Activated T-helper 1 cell treated with anti-CD3 and anti-CD28 coated beads, Interleukin-2, amount 50 U/mL, for 16 hours (primary cell): Measurements from ENCODE around the gene CSNK1A1.
A peak's percentile ranks its signal among the peaks of the same experiment; 100 is the strongest.
"Not testable (repeated sequence)": the region's sequence is repeated elsewhere in the genome, so short reads cannot be mapped to it uniquely, and the experiment has no call there.

Source experiments
- DNase-seq, 2 donors: peaks; one replicate each; pipeline ENCODE4 v3.0.0-alpha.2; 2020; ENCODE audit warnings: low read depth in 1 of 2, low spot score in 1 of 2

CSNK1A1 gene

GRCh38 chr5:149457393-149457763 lies 93.9 kb downstream of the CSNK1A1 start:
- DNase-seq: no peak

GRCh38 chr5:149456597-149457392 lies 94.4 kb downstream of the CSNK1A1 start:
- DNase-seq: no peak

GRCh38 chr5:149455889-149456409 lies 95.3 kb downstream of the CSNK1A1 start:
- no peak for DNase-seq

- no peak for DNase-seq
These were observed 97.4 kb downstream of the CSNK1A1 start for GRCh38 chr5:149453618-149454415.

- DNase-seq: no peak
These were observed 98.3 kb downstream of the CSNK1A1 start for GRCh38 chr5:149452665-149453617.

- DNase-seq: no peak
These were observed 99.1 kb downstream of the CSNK1A1 start for GRCh38 chr5:149452007-149452664.

GRCh38 chr5:149450199-149450598 lies 101.0 kb downstream of the CSNK1A1 start:
- DNase-seq: no peak

GRCh38 chr5:149448831-149449714 lies 102.2 kb downstream of the CSNK1A1 start:
- DNase-seq: no peak

GRCh38 chr5:149448431-149448830 lies 102.8 kb downstream of the CSNK1A1 start:
- DNase-seq: no peak

GRCh38 chr5:149447373-149448367 lies 103.6 kb downstream of the CSNK1A1 start:
- no peak for DNase-seq

GRCh38 chr5:149446794-149447193 lies 104.4 kb downstream of the CSNK1A1 start:
- not testable (repeated sequence) for DNase-seq

GRCh38 chr5:149445739-149446369 lies 105.4 kb downstream of the CSNK1A1 start:
- DNase-seq: no peak

- no peak for DNase-seq
These were observed 105.9 kb downstream of the CSNK1A1 start for GRCh38 chr5:149445343-149445738.

GRCh38 chr5:149444430-149444829 lies 106.8 kb downstream of the CSNK1A1 start:
- DNase-seq: not testable (repeated sequence)

GRCh38 chr5:149443210-149443609 lies 108.0 kb downstream of the CSNK1A1 start:
- no peak for DNase-seq

- DNase-seq: peak; percentile 53 to 58
These were observed 108.6 kb downstream of the CSNK1A1 start for GRCh38 chr5:149442563-149443182.
